HEK293 (cell line): Measurements from ENCODE around the gene IFFO2.

Experiments used
- FEZF1 ChIP-seq: fragments of 450-650 bp; formaldehyde crosslinking; IDR thresholded peaks from 2 replicates; pipeline ENCODE4 v1.5.1; 2016; ENCODE audit warnings: missing biosample characterization, missing genetic modification characterization
- HOXA7 ChIP-seq: sonication (generic); formaldehyde crosslinking; IDR thresholded peaks from 2 replicates; pipeline ENCODE4 v1.8.1; 2022; ENCODE audit warnings: missing genetic modification reagents, borderline replicate concordance
- RBAK ChIP-seq: fragments of 450-650 bp; formaldehyde crosslinking; IDR thresholded peaks from 2 replicates; pipeline ENCODE4 v1.5.1; 2016; ENCODE audit warnings: missing biosample characterization, missing genetic modification characterization
- YY1 ChIP-seq: fragments of 450-650 bp; formaldehyde crosslinking; IDR thresholded peaks from 2 replicates; pipeline ENCODE4 v1.5.1; 2018; ENCODE audit warnings: missing biosample characterization, missing genetic modification characterization
- ZBTB21 ChIP-seq: fragments of 450-650 bp; formaldehyde crosslinking; IDR thresholded peaks from 2 replicates; pipeline ENCODE4 v1.5.1; 2017; ENCODE audit warnings: missing biosample characterization, missing genetic modification characterization
- ZNF10 ChIP-seq: fragments of 450-650 bp; formaldehyde crosslinking; IDR thresholded peaks from 2 replicates; pipeline ENCODE4 v1.5.1; 2017; ENCODE audit warnings: missing biosample characterization, missing genetic modification characterization
- ZNF121 ChIP-seq: fragments of 450-650 bp; formaldehyde crosslinking; IDR thresholded peaks from 2 replicates; pipeline ENCODE4 v1.5.1; 2016; ENCODE audit warnings: missing biosample characterization, missing genetic modification characterization
- ZNF239 ChIP-seq: fragments of 450-650 bp; formaldehyde crosslinking; IDR thresholded peaks from 2 replicates; pipeline ENCODE4 v1.5.1; 2016; ENCODE audit warnings: missing biosample characterization, missing genetic modification characterization
- ZNF24 ChIP-seq: fragments of 450-650 bp; formaldehyde crosslinking; IDR thresholded peaks from 2 replicates; pipeline ENCODE4 v1.5.1; 2016; ENCODE audit warnings: missing biosample characterization, missing genetic modification characterization
- ZNF621 ChIP-seq: fragments of 450-650 bp; formaldehyde crosslinking; IDR thresholded peaks from 2 replicates; pipeline ENCODE4 v1.5.1; 2017; ENCODE audit warnings: missing biosample characterization, missing genetic modification characterization
- TF ChIP-seq, protein P1 (sequence below): fragments of 450-650 bp; formaldehyde crosslinking; IDR thresholded peaks from 2 replicates; pipeline ENCODE4 v1.5.1; 2016; ENCODE audit warnings: missing biosample characterization, missing genetic modification characterization
- TF ChIP-seq, protein P2 (sequence below): sonication (generic); formaldehyde crosslinking; IDR thresholded peaks from 2 replicates; pipeline ENCODE4 v1.8.1; 2022; ENCODE audit warnings: mild to moderate bottlenecking, moderate library complexity, missing genetic modification reagents
- TF ChIP-seq, protein P3 (sequence below): fragments of 450-650 bp; formaldehyde crosslinking; IDR thresholded peaks from 2 replicates; pipeline ENCODE4 v1.5.1; 2016; ENCODE audit warnings: missing biosample characterization, missing genetic modification characterization

DNA sequence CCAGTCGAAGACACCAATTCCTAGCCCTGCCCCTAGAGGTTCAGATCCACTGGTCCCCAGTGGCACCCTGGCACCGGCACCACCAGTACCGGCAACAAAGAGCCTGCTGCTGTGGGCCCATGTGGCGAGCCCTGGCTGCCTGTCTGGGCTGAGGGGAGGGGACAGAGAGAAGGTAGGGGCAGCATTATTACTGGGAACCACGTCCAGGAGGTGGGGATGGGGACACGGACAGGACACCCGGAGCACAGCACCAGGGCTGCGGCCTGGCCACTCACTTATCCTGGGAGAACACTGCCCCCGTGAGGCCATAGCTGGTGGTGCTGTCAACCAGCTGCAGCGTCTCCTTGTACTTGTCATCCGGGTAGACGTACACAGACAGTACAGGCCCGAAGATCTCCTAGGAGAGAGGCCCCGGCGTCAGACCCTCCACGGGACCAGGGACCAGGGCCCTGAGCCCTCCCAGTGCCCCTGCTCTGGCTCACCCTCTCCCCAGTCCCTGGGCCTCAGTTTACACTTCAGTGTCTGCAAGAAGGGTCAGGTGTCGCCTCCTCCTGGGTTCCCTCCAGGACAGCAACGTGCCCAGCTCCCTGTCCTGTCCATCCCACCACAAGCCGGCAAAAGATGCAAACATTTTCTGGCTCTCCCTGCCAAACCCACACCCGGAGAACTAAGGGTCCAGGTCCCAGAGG is 81.2 kb downstream of the IFFO2 start:
- TF ChIP-seq ZNF121 (tag by site-specific recombination) (no peak), ZBTB21 (tag by site-specific recombination) (no peak), YY1 (no peak), HOXA7 (CRISPR knock-in tag) (no peak), ZNF24 (tag by site-specific recombination) (no peak), FEZF1 (tag by site-specific recombination) (no peak), ZNF621 (tag by site-specific recombination) (no peak), RBAK (no peak), ZNF10 (no peak), ZNF239 (no peak)
- TF ChIP-seq, protein P1, sequence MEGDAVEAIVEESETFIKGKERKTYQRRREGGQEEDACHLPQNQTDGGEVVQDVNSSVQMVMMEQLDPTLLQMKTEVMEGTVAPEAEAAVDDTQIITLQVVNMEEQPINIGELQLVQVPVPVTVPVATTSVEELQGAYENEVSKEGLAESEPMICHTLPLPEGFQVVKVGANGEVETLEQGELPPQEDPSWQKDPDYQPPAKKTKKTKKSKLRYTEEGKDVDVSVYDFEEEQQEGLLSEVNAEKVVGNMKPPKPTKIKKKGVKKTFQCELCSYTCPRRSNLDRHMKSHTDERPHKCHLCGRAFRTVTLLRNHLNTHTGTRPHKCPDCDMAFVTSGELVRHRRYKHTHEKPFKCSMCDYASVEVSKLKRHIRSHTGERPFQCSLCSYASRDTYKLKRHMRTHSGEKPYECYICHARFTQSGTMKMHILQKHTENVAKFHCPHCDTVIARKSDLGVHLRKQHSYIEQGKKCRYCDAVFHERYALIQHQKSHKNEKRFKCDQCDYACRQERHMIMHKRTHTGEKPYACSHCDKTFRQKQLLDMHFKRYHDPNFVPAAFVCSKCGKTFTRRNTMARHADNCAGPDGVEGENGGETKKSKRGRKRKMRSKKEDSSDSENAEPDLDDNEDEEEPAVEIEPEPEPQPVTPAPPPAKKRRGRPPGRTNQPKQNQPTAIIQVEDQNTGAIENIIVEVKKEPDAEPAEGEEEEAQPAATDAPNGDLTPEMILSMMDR (tag by site-specific recombination): peak; percentile 93
- TF ChIP-seq, protein P2, sequence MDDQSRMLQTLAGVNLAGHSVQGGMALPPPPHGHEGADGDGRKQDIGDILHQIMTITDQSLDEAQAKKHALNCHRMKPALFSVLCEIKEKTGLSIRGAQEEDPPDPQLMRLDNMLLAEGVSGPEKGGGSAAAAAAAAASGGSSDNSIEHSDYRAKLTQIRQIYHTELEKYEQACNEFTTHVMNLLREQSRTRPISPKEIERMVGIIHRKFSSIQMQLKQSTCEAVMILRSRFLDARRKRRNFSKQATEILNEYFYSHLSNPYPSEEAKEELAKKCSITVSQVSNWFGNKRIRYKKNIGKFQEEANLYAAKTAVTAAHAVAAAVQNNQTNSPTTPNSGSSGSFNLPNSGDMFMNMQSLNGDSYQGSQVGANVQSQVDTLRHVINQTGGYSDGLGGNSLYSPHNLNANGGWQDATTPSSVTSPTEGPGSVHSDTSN (CRISPR knock-in tag): no peak
- TF ChIP-seq, protein P3, sequence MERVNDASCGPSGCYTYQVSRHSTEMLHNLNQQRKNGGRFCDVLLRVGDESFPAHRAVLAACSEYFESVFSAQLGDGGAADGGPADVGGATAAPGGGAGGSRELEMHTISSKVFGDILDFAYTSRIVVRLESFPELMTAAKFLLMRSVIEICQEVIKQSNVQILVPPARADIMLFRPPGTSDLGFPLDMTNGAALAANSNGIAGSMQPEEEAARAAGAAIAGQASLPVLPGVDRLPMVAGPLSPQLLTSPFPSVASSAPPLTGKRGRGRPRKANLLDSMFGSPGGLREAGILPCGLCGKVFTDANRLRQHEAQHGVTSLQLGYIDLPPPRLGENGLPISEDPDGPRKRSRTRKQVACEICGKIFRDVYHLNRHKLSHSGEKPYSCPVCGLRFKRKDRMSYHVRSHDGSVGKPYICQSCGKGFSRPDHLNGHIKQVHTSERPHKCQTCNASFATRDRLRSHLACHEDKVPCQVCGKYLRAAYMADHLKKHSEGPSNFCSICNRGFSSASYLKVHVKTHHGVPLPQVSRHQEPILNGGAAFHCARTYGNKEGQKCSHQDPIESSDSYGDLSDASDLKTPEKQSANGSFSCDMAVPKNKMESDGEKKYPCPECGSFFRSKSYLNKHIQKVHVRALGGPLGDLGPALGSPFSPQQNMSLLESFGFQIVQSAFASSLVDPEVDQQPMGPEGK (tag by site-specific recombination): no peak
